ENCODE results near the gene TEKT5.

DNA sequence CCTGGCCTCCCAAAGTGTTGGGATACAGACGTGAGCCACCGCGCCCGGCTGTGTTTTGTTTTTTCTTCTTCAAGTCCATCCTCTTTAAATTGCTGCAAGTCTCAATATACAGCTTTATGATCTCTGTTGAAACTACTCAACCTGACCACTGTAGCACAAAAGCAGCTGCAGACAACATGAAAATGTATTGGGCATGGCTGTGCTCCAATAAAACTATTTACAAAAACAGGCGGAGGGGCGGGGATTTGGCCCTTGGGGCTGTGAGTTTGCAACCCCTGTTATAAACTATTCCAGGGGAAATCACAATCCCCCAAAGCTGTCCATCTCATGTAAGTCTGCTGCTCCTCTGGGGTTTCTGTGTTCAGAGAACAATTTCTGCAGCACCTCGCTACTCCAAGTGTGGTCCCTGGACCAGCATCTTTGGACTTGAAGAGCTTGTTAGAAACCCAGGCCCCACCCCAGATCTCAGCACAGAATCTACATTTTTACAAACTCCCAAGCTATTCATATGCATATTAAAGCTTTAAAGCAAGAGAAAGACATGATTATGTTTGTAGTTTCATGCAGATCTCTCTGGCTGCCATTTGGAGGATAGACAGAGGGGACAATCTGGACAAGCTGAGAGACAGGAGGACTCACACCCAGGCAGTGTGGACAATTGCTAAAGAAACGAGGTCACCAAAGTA, 33.6 kb downstream of the TEKT5 start:
- TF ChIP-seq, protein P1, sequence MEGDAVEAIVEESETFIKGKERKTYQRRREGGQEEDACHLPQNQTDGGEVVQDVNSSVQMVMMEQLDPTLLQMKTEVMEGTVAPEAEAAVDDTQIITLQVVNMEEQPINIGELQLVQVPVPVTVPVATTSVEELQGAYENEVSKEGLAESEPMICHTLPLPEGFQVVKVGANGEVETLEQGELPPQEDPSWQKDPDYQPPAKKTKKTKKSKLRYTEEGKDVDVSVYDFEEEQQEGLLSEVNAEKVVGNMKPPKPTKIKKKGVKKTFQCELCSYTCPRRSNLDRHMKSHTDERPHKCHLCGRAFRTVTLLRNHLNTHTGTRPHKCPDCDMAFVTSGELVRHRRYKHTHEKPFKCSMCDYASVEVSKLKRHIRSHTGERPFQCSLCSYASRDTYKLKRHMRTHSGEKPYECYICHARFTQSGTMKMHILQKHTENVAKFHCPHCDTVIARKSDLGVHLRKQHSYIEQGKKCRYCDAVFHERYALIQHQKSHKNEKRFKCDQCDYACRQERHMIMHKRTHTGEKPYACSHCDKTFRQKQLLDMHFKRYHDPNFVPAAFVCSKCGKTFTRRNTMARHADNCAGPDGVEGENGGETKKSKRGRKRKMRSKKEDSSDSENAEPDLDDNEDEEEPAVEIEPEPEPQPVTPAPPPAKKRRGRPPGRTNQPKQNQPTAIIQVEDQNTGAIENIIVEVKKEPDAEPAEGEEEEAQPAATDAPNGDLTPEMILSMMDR (IDR thresholded peaks at IDR 0.05) = no peak
- TF ChIP-seq POLR2AphosphoS5 (IDR thresholded peaks at IDR 0.05) = no peak

Measured in breast epithelium (tissue), 3 donors.